Neural progenitor cell (in vitro differentiated cells): ENCODE results near the gene TIMM22.

Source experiments
- CTCF ChIP-seq: fragments of 200-600 bp; sonication (generic); IDR thresholded peaks from 2 replicates; pipeline ENCODE4 v1.5.1; 2017; ENCODE audit warnings: antibody characterized with exemption, mild to moderate bottlenecking
- EZH2 ChIP-seq: fragments of 200-600 bp; sonication (generic); IDR thresholded peaks from 2 replicates; pipeline ENCODE4 v1.6.1; 2017; ENCODE audit warnings: antibody characterized with exemption, mild to moderate bottlenecking, moderate library complexity

- TF ChIP-seq CTCF (no peak), EZH2 (no peak)
Measured at GRCh38 chr17:975371-975915, 21.5 kb upstream of the TIMM22 start.
